GM13977 (cell line): ENCODE data around the gene CENPP.

Source experiments
- DNase-seq: peaks from one replicate; pipeline ENCODE4 v3.0.0; 2012; ENCODE audit warnings: low spot score
- in situ Hi-C: fragments of 300-500 bp; cut with MboI; formaldehyde crosslinking; loops from one replicate; pipeline ENCODE4 v1.12.0; 2022; ENCODE audit warnings: low sequenced_read_pairs, low pct_unique_long_range_greater_than_20kb, mixed read lengths, inconsistent platforms; ENCODE audit not compliant: unreplicated experiment
- TF ChIP-seq, protein P1 (sequence below): IDR thresholded peaks from 2 replicates; pipeline ENCODE4 v1.5.1; 2012; ENCODE audit warnings: mild to moderate bottlenecking, control low read depth; ENCODE audit not compliant: insufficient read depth; ENCODE audit errors: extremely low read depth, missing control alignments

The CENPP gene

DNA sequence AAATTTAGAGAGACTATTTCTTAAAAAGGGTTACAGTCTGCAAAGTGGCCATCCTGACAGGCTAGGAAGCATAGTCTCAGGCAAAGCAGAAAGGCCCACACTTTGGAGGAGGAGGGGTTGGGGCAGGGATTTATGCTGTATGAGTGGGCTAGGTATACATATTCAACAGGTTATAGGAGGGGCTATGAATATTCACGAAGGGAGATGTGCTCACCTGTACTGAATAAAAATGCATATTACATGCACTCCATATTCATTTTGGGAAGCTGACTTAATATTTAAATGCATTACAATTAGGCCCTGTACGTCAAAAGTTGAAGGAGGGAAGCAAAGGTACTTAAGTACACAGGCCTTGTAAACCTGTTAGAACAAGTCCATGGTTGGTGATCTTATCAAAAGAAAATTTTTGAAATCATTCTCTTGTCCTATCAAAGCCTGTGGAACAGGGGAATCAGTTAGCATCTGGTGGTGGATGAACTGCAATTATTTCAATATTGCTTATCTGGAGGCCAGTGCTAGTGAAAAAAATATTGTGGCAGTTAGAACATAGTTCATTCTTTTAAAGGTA lies 1.6 kb downstream of the CENPP start:
- DNase-seq, result no peak
- in situ Hi-C loops, result loop anchor here (25.0 kb wide), 1 partner anchor 110 kb away; no protein-coding TSS in a partner anchor
- TF ChIP-seq, protein P1, sequence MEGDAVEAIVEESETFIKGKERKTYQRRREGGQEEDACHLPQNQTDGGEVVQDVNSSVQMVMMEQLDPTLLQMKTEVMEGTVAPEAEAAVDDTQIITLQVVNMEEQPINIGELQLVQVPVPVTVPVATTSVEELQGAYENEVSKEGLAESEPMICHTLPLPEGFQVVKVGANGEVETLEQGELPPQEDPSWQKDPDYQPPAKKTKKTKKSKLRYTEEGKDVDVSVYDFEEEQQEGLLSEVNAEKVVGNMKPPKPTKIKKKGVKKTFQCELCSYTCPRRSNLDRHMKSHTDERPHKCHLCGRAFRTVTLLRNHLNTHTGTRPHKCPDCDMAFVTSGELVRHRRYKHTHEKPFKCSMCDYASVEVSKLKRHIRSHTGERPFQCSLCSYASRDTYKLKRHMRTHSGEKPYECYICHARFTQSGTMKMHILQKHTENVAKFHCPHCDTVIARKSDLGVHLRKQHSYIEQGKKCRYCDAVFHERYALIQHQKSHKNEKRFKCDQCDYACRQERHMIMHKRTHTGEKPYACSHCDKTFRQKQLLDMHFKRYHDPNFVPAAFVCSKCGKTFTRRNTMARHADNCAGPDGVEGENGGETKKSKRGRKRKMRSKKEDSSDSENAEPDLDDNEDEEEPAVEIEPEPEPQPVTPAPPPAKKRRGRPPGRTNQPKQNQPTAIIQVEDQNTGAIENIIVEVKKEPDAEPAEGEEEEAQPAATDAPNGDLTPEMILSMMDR, result no peak

DNA sequence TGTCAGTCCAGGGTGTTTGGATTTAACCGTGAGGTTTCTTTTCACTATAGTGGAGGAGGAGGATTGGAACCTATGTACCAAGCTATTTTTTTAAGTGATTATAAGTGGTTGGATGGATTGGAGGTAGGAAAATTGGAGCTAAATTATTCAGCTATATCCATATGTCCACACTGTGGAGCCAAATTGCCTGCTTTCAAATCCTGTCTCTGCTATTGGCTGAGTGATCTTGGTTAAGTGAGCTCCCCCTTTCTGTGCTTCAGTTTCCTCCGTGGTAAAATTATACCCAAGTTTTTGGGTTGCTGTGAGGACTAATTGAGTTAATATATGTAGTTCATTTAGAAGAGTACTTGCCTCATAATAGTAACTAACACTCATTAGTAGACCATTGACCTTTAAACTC lies 2.5 kb downstream of the CENPP start:
- in situ Hi-C loops, result loop anchor here (25.0 kb wide), 1 partner anchor 109 kb away; no protein-coding TSS in a partner anchor
- no peak for DNase-seq
- TF ChIP-seq, protein P1, result peak; percentile 19

DNA sequence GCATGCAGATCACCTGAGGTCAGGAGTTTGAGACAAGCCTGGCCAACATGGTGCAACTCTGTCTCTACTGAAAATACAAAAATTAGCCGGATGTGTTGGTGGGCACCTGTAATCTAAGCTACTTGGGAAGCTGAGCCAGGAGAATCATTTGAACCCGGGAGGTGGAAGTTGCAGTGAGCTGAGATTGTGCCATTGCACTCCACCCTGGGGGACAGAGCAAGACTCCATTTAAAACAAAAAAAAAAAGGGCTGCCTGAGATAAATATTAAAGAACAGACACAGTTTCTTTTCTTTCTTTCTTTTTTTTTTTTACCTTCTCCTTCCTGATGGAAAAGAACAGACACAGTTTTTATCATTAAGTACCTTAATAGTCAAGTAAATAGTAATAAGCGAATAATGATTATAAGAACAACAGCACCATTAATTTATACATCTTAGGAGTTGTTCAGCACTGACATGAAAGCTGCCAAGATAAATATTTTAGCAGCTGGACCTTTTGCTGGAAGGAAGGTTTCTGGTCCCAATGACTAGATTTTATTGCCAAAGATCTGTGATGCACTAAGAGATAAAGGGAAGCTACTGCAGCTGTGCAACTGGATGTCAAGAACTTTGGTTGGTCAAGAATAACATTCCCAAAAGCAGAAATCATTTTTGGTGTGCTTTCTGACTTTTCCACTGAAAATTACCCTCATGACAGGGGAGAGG lies 7.0 kb downstream of the CENPP start:
- in situ Hi-C loops, result loop anchor here (25.0 kb wide), 1 partner anchor 105 kb away; no protein-coding TSS in a partner anchor
- DNase-seq, result no peak
- TF ChIP-seq, protein P1, result no peak

DNA sequence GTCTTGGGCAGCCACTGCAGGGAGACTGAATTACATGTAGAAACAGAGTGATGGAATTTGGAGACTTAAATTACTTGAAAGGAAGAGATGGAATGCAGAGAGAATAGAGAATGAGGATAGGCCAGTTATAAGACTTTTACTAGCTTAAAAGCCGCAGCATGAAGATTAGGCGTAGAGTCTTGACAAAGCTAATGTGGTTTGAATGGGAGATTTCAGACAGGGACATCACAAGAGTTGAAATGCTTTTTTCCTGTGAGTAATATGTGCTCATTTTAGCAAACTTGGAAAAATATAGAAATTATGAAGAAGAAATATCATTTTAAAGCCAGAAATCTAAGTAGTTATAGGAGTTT lies 7.5 kb downstream of the CENPP start:
- DNase-seq, result no peak
- TF ChIP-seq, protein P1, result no peak
- in situ Hi-C loops, result loop anchor here (25.0 kb wide), 1 partner anchor 104 kb away; no protein-coding TSS in a partner anchor

DNA sequence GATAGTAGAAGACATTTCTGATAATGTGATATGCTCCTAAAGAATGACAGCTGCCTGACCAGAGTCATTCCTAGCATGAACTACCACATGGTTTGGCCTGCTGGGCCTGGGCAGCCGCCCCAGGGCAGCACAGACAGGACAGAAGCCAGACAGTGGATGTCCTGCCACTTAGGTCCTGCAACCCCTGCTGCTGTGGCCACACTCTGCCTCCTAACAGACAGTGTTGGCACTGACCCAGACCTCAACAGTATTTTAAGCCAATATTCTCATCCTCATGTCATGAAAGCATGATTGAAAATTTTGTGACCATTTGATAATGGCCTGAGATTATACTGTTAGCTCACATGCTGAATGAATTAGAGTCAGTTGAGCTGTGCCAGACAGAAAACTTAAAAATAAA lies 15.8 kb downstream of the CENPP start:
- DNase-seq, result no peak
- in situ Hi-C loops, result loop anchor here (25.0 kb wide), 1 partner anchor 96 kb away; no protein-coding TSS in a partner anchor

DNA sequence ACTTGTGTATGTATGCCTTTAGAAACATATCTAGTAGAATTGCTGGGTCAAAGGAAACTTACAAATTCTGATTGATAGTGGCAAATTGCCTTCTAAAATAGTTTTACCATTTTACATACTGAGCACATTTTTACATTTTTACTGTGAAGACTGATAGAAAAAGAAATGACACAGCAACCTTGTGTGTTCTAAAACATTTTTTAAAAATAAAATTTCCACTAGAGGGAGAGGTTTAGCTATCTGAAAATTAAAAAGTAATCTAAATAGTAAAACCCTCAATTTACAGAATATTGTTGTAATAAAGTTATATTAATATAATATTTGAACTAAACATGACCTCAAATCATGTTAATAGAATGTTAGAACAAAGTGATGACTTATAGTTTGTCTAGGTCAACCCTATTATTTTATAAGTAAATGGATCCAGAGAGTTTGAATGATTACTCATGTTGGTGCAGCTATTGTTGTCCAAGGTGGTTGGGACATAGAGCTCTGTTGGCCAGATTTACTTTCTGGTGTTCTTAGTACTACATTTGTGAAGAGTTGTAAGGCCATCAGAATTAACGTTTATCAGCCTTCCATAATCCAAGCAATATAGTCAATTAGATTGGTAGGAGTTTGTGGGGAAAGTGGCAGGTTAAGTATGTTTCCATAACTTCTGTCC lies 17.2 kb downstream of the CENPP start:
- DNase-seq, result no peak
- TF ChIP-seq, protein P1, result no peak

More for the DNA sequence above, 15.8 kb downstream of the CENPP start:
- TF ChIP-seq, protein P1, result no peak

More for the DNA sequence above, 17.2 kb downstream of the CENPP start:
- in situ Hi-C loops, result loop anchor here (25.0 kb wide), 1 partner anchor 94 kb away; no protein-coding TSS in a partner anchor
